HEK293T (cell line): ENCODE measurements around the gene GPHN.

Experiments used
- CTCF ChIA-PET: fragments of 350-600 bp; formaldehyde crosslinking; extraction: SDS; loops from one replicate; lab custom pipeline; 2021; ENCODE audit warnings: antibody characterized with exemption, inconsistent platforms; lab: Yijun Ruan, JAX
- POLR2A ChIA-PET: fragments of 350-600 bp; formaldehyde crosslinking; extraction: SDS; loops from one replicate; lab custom pipeline; 2020; ENCODE audit warnings: antibody characterized with exemption, inconsistent platforms; lab: Yijun Ruan, JAX
- DNase-seq: peaks from one replicate; pipeline ENCODE4 v3.0.0; 2012; ENCODE audit warnings: mixed read lengths; ENCODE audit errors: extremely low spot score
- ARNT ChIP-seq: fragments of 450-650 bp; IDR thresholded peaks from 2 replicates; pipeline ENCODE4 v1.6.1; 2017; ENCODE audit warnings: mild to moderate bottlenecking
- BHLHE40 ChIP-seq: fragments of 450-650 bp; IDR thresholded peaks from 2 replicates; pipeline ENCODE4 v1.6.1; 2016; ENCODE audit warnings: mild to moderate bottlenecking, moderate library complexity, borderline replicate concordance
- CTBP1 ChIP-seq: fragments of 450-650 bp; IDR thresholded peaks from 2 replicates; pipeline ENCODE4 v1.6.1; 2016; ENCODE audit warnings: borderline replicate concordance
- ELF4 ChIP-seq: fragments of 450-650 bp; IDR thresholded peaks from 2 replicates; pipeline ENCODE4 v1.6.1; 2017; ENCODE audit warnings: antibody characterized with exemption
- FOXA1 ChIP-seq: fragments of 450-650 bp; IDR thresholded peaks from 2 replicates; pipeline ENCODE4 v1.6.1; 2016; ENCODE audit warnings: mild to moderate bottlenecking
- FOXK2 ChIP-seq: fragments of 450-650 bp; IDR thresholded peaks from 2 replicates; pipeline ENCODE4 v1.6.1; 2016; ENCODE audit warnings: mild to moderate bottlenecking
- FOXM1 ChIP-seq: fragments of 450-650 bp; IDR thresholded peaks from 2 replicates; pipeline ENCODE4 v1.6.1; 2017; ENCODE audit warnings: mild to moderate bottlenecking, borderline replicate concordance
- HDGF ChIP-seq: fragments of 450-650 bp; IDR thresholded peaks from 2 replicates; pipeline ENCODE4 v1.6.1; 2017; ENCODE audit warnings: antibody characterized with exemption, borderline replicate concordance
- L3MBTL2 ChIP-seq: fragments of 450-650 bp; conservative IDR thresholded peaks from 2 replicates; pipeline ENCODE4 v1.6.1; 2016; ENCODE audit warnings: mild to moderate bottlenecking
- LEF1 ChIP-seq: fragments of 450-650 bp; IDR thresholded peaks from 2 replicates; pipeline ENCODE4 v1.6.1; 2017; ENCODE audit warnings: mild to moderate bottlenecking, borderline replicate concordance
- NFRKB ChIP-seq: fragments of 450-650 bp; IDR thresholded peaks from 2 replicates; pipeline ENCODE4 v1.6.1; 2016; ENCODE audit warnings: mild to moderate bottlenecking, moderate library complexity
- PKNOX1 ChIP-seq: fragments of 450-650 bp; IDR thresholded peaks from 2 replicates; pipeline ENCODE4 v1.6.1; 2016
- SP1 ChIP-seq: fragments of 450-650 bp; IDR thresholded peaks from 2 replicates; pipeline ENCODE4 v1.6.1; 2017
- SUZ12 ChIP-seq: fragments of 450-650 bp; IDR thresholded peaks from 2 replicates; pipeline ENCODE4 v1.6.1; 2016; ENCODE audit warnings: mild to moderate bottlenecking
- TARDBP ChIP-seq: fragments of 450-650 bp; IDR thresholded peaks from 2 replicates; pipeline ENCODE4 v1.6.1; 2016
- ZNF384 ChIP-seq: fragments of 450-650 bp; IDR thresholded peaks from 2 replicates; pipeline ENCODE4 v1.6.1; 2016

Gene GPHN

GRCh38 chr14:66507722-66508546, at the start of gene GPHN:
Gene GPHN (plus strand): TSS chr14:66508147.
- ChIA-PET CTCF (no interaction called here), POLR2A (interaction anchor here (0.6 to 2.5 kb wide), 15 partner anchors 9 to 738 kb away, joined by 3 to 16 read pairs (median 4); no protein-coding TSS in a partner anchor)
- peak; percentile 87 for DNase-seq
- TF ChIP-seq FOXM1 (no peak), ARNT (no peak), L3MBTL2 (peak; percentile 86; the same call in 1 of the 2 replicates), ELF4 (peak; percentile 28; the same call in 1 of the 2 replicates)

GRCh38 chr14:66459603-66460002, 48.3 kb upstream of the GPHN start:
- CTCF ChIA-PET: no interaction called here
- no peak for DNase-seq
- TF ChIP-seq NFRKB: no peak
- POLR2A ChIA-PET: no interaction called here

GRCh38 chr14:66464261-66464660, 43.7 kb upstream of the GPHN start:
- CTCF ChIA-PET: no interaction called here
- POLR2A ChIA-PET: no interaction called here
- DNase-seq: no peak
- TF ChIP-seq ARNT (no peak), SP1 (no peak), ZNF384 (no peak), LEF1 (no peak), PKNOX1 (no peak), TARDBP (no peak), ELF4 (no peak), FOXK2 (no peak), FOXA1 (no peak)

GRCh38 chr14:66468778-66469367, 39.1 kb upstream of the GPHN start:
- ChIA-PET CTCF (no interaction called here), POLR2A (no interaction called here)
- TF ChIP-seq HDGF: no peak
- TF ChIP-seq L3MBTL2: no peak
- no peak for TF ChIP-seq NFRKB
- TF ChIP-seq TARDBP: no peak
- no peak for TF ChIP-seq PKNOX1
- TF ChIP-seq LEF1: no peak
- no peak for TF ChIP-seq ZNF384
- no peak for TF ChIP-seq FOXM1
- no peak for TF ChIP-seq FOXA1
- no peak for TF ChIP-seq ARNT
- no peak for DNase-seq

- ChIA-PET POLR2A (no interaction called here), CTCF (no interaction called here)
- TF ChIP-seq PKNOX1 (no peak), CTBP1 (no peak), FOXA1 (no peak), BHLHE40 (no peak), ARNT (no peak), L3MBTL2 (no peak), FOXM1 (no peak), ZNF384 (no peak), SUZ12 (no peak), HDGF (no peak), TARDBP (no peak)
- DNase-seq: no peak
Observed at GRCh38 chr14:66471584-66471983, 36.4 kb upstream of the GPHN start.

GRCh38 chr14:66472251-66472650, 35.7 kb upstream of the GPHN start:
- TF ChIP-seq FOXK2 (no peak), ZNF384 (no peak), FOXM1 (no peak), SP1 (no peak), BHLHE40 (no peak), TARDBP (no peak), HDGF (no peak), LEF1 (no peak), NFRKB (no peak), FOXA1 (no peak), SUZ12 (no peak)
- ChIA-PET POLR2A (no interaction called here), CTCF (no interaction called here)
- DNase-seq: no peak

- POLR2A ChIA-PET: no interaction called here
- DNase-seq: no peak
Observed at GRCh38 chr14:66473223-66473622, 34.7 kb upstream of the GPHN start.

More at GRCh38 chr14:66473223-66473622, 34.7 kb upstream of the GPHN start:
- CTCF ChIA-PET: no interaction called here
- TF ChIP-seq PKNOX1: no peak
- no peak for TF ChIP-seq FOXA1
- no peak for TF ChIP-seq TARDBP
- no peak for TF ChIP-seq ELF4
- no peak for TF ChIP-seq LEF1
- TF ChIP-seq BHLHE40: no peak
- TF ChIP-seq ARNT: no peak
- TF ChIP-seq CTBP1: no peak
- no peak for TF ChIP-seq ZNF384
- TF ChIP-seq SP1: no peak
- TF ChIP-seq FOXK2: no peak
- no peak for TF ChIP-seq FOXM1
- TF ChIP-seq HDGF: no peak
- no peak for TF ChIP-seq NFRKB
- TF ChIP-seq SUZ12: no peak
- TF ChIP-seq L3MBTL2: no peak
